Aorta (tissue), 5 donors: ENCODE results near the gene HELT. TPM values are rescaled to one million over a fixed set of nuclear protein-coding genes. Genes with fewer than 3 reads are reported as not detected.
"Not testable (repeated sequence)": the region's sequence is repeated elsewhere in the genome, so short reads cannot be mapped to it uniquely, and the experiment has no call there.

Experiments used
- ATAC-seq: fragments of 200-7000 bp; cut with Tn5 transposase; one replicate; pipeline ENCODE4 v1.9.1; 2022; ENCODE audit warnings: moderate library complexity; ENCODE audit not compliant: low FRiP score
- DNase-seq, 2 donors: peaks; one replicate each; pipeline ENCODE4 v3.0.0-alpha.2; 2020
- H3K27ac ChIP-seq, 2 donors: one replicate each; pipeline ENCODE4 v1.5.1; 2013; ENCODE audit warnings: low read length in 2 of 2, mild to moderate bottlenecking in 2 of 2, moderate library complexity in 2 of 2, control low read depth in 1 of 2, inconsistent platforms in 1 of 2, low read depth in 1 of 2
- H3K27me3 ChIP-seq, 2 donors: one replicate each; pipeline ENCODE4 v1.6.1; 2013; ENCODE audit warnings: control low read depth in 1 of 2, low read length in 1 of 2, mild to moderate bottlenecking in 1 of 2, moderate library complexity in 1 of 2; ENCODE audit not compliant: insufficient read depth in 2 of 2, control insufficient read depth in 1 of 2
- H3K36me3 ChIP-seq, 2 donors: one replicate each; pipeline ENCODE4 v1.6.1; 2013; ENCODE audit warnings: control low read depth in 1 of 2, low read length in 1 of 2, mild to moderate bottlenecking in 1 of 2; ENCODE audit not compliant: insufficient read depth in 2 of 2, control insufficient read depth in 1 of 2
- H3K4me1 ChIP-seq, 2 donors: one replicate each; pipeline ENCODE4 v1.6.1; 2013; ENCODE audit warnings: low read length in 2 of 2, control low read depth in 1 of 2, mild to moderate bottlenecking in 1 of 2, moderate library complexity in 1 of 2; ENCODE audit not compliant: insufficient read depth in 2 of 2, control insufficient read depth in 1 of 2
- H3K4me3 ChIP-seq, 2 donors: one replicate each; pipeline ENCODE4 v1.5.1; 2013; ENCODE audit warnings: low read length in 2 of 2, control low read depth in 1 of 2, mild to moderate bottlenecking in 1 of 2
- H3K9me3 ChIP-seq: one replicate; pipeline ENCODE4 v1.6.1; 2013; ENCODE audit warnings: mild to moderate bottlenecking, low read length; ENCODE audit not compliant: control insufficient read depth
- WGBS, 2 donors: extraction: QIAGEN DNeasy Blood & Tissue Kit; methylation state at CpG; one replicate each; pipeline ENCODE4 v1.1.7; 2013; 5-methylcytosine and 5-hydroxymethylcytosine counted together
- intact Hi-C, 2 donors: fragments of 100-400 bp; cut with DNase I; formaldehyde crosslinking; loops; one replicate each; pipeline versions ENCODE4 v1.14.2 to v1.15.0; 2022
- long read RNA-seq, 2 donors: library from polyadenylated mRNA; unstranded; transcript quantifications; one replicate each; pipeline ENCODE4 v2.0.0, GENCODE V29; 2020 to 2021
- polyA plus RNA-seq, 2 donors: library from polyadenylated mRNA; stranded (reverse); fragments of 200-250 nt; gene quantifications; one replicate each; pipeline ENCODE4 v1.2.3, GENCODE V29; 2013
- total RNA-seq, 2 donors: library from RNA; stranded (reverse); fragmentation: NEBNext Ultra II Directional; extraction: Animal tissue kit (Norgen Biotek cat#: 25700); gene quantifications; one replicate each; pipeline ENCODE4 v1.2.1, GENCODE V29; 2021
- donor health status: healthy with polysubstance abuse.
- donor health status: Bipolar disorder and iron deficiency.
- donor health status: DM: no; HTN: no; CAD: no.
- donor health status: DM: no; HTN: no; CAD: no.
- donor health status: DM: yes; HTN: yes; CAD: no.

The HELT gene
- total RNA-seq, result not detected
- not detected for polyA plus RNA-seq
- long read RNA-seq, donor 1, result 0 reads
- long read RNA-seq, donor 2, result 0 reads

GRCh38 chr4:185017964-185018772 is at the start of gene HELT:
Gene HELT, plus strand, starts transcription at chr4:185018490. Its CDS starts 439 bp downstream, at chr4:185018929.
- intact Hi-C loops, result no loop called here
- no peaks in the 10 kb centered on the region for H3K27me3 ChIP-seq
- no peak within 1 kb of the TSS for H3K27ac ChIP-seq
- WGBS, 2 donors, result 1 to 2% methylated on average over 58 of the region's 58 CpGs
- H3K36me3 ChIP-seq, result no peaks in the 10 kb centered on the region
- H3K4me1 ChIP-seq, result no peaks in the 10 kb centered on the region
- ATAC-seq (no peak), DNase-seq (no peak)
- no peak within 1 kb of the TSS for H3K4me3 ChIP-seq
- no peaks in the 10 kb centered on the region for H3K9me3 ChIP-seq

GRCh38 chr4:184968784-184969201 is 49.5 kb upstream of the HELT start:
- H3K9me3 ChIP-seq, result no peaks in the 10 kb centered on the region
- H3K4me1 ChIP-seq, result no peaks in the 10 kb centered on the region
- no peak overlapping the region for H3K27ac ChIP-seq
- H3K27me3 ChIP-seq, result no peaks in the 10 kb centered on the region
- 80 to 84% methylated on average over 5 of the region's 5 CpGs for WGBS, 2 donors
- H3K36me3 ChIP-seq, result no peaks in the 10 kb centered on the region
- intact Hi-C loops, result no loop called here
- ATAC-seq, result no peak
- no peak overlapping the region for H3K4me3 ChIP-seq
- peak in 1 of 2 donors; percentile 58 for DNase-seq

GRCh38 chr4:184969610-184970009 is 48.7 kb upstream of the HELT start:
- no peaks in the 10 kb centered on the region for H3K36me3 ChIP-seq
- intact Hi-C loops, result no loop called here
- no peak for ATAC-seq
- no peaks in the 10 kb centered on the region for H3K9me3 ChIP-seq
- DNase-seq, result peak in 1 of 2 donors; percentile 32
- no peaks in the 10 kb centered on the region for H3K27me3 ChIP-seq
- no peaks in the 10 kb centered on the region for H3K4me1 ChIP-seq
- no peak overlapping the region for H3K27ac ChIP-seq
- WGBS, 2 donors, result 93 to 95% methylated on average over 5 of the region's 5 CpGs
- no peak overlapping the region for H3K4me3 ChIP-seq

GRCh38 chr4:184972991-184973390 is 45.3 kb upstream of the HELT start:
- ATAC-seq, result no peak
- Histone ChIP-seq H3K27ac (no peak overlapping the region), H3K9me3 (no peaks in the 10 kb centered on the region), H3K4me1 (no peaks in the 10 kb centered on the region), H3K27me3 (no peaks in the 10 kb centered on the region), H3K4me3 (no peak overlapping the region), H3K36me3 (no peaks in the 10 kb centered on the region)
- DNase-seq, result peak; percentile 57 to 73
- intact Hi-C loops, result no loop called here
- 94 to 96% methylated on average over 7 of the region's 7 CpGs for WGBS, 2 donors

DNA sequence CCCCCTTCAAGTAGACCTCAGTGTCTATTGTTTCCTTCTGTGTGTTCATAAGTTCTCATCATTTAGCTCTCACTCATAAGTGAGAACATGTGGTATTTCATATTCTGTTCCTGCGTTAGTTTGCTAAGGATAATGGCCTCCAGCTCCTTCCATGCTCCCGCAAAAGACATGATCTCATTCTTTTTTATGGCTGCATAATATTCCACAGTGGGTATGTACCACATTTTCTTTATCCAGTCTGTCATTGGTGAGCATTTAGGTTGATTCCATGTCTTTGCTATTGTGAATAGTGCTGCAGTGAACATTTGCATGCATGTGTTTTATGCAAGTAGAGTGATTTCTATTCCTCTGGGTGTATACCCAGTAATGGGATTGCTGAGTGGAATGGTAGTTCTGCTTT is 41.9 kb upstream of the HELT start:
- DNase-seq, H3K27ac ChIP-seq, H3K27me3 ChIP-seq, H3K4me1 ChIP-seq, intact Hi-C loops, H3K36me3 ChIP-seq, H3K9me3 ChIP-seq, ATAC-seq, H3K4me3 ChIP-seq: not testable (repeated sequence)
- WGBS, 2 donors, result 96% methylated on average over 2 of the region's 2 CpGs

GRCh38 chr4:184977747-184978146 is 40.5 kb upstream of the HELT start:
- intact Hi-C loops, result no loop called here
- WGBS, 2 donors, result 47 to 52% methylated on average over 3 of the region's 3 CpGs
- ATAC-seq (no peak), DNase-seq (no peak)
- no peak overlapping the region for H3K27ac ChIP-seq
- no peaks in the 10 kb centered on the region for H3K36me3 ChIP-seq
- no peaks in the 10 kb centered on the region for H3K4me1 ChIP-seq
- H3K9me3 ChIP-seq, result no peaks in the 10 kb centered on the region
- H3K27me3 ChIP-seq, result no peaks in the 10 kb centered on the region
- no peak overlapping the region for H3K4me3 ChIP-seq

- Histone ChIP-seq H3K4me1 (no peaks in the 10 kb centered on the region), H3K27ac (no peak overlapping the region), H3K4me3 (no peak overlapping the region), H3K27me3 (no peaks in the 10 kb centered on the region), H3K36me3 (no peaks in the 10 kb centered on the region), H3K9me3 (no peaks in the 10 kb centered on the region)
- DNase-seq, result peak; percentile 68 to 69
- 7 to 8% methylated on average over 6 of the region's 6 CpGs for WGBS, 2 donors
- no peak for ATAC-seq
- intact Hi-C loops, result no loop called here
Observed at GRCh38 chr4:184978211-184978610, 40.1 kb upstream of the HELT start.

DNA sequence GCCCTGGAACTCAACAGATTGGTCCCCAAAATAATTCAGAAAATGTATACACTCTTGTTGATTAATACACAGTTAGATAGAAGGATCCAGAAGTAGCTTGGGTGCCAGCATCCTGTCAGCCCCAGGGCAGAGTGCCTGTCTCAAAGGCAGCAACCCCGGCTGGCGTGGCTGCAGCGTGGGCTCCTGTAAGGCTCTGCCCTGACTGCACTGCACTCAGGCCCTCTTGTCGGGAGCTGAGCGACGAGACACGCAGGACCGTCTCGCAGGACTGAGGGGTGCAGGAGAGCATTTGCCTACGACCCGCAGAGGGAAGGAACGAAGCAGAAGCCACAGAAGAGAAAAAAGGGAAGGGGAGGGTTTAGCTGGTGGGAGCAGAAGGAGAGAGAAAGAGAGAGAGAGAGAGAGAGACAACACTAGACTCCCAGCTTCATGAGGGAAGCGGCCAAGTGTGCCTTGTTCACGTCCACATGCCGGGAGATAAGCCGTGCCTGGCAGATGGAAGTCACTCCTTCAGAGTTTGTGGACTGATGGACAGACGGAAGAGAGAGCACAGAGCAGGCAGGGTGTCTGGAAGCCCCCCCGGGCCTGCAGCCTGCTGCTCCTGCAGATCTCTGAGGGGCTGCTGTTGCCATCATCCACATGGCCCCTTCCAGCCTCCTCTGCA is 38.7 kb upstream of the HELT start:
- 77 to 79% methylated on average over 18 of the region's 18 CpGs for WGBS, 2 donors
- Histone ChIP-seq H3K27ac (no peak overlapping the region), H3K9me3 (no peaks in the 10 kb centered on the region)

GRCh38 chr4:184980261-184980660 is 38.0 kb upstream of the HELT start:
- no peaks in the 10 kb centered on the region for H3K27me3 ChIP-seq
- ATAC-seq (no peak), DNase-seq (no peak)
- H3K36me3 ChIP-seq, result no peaks in the 10 kb centered on the region
- intact Hi-C loops, result no loop called here
- no peak overlapping the region for H3K4me3 ChIP-seq
- no peak overlapping the region for H3K27ac ChIP-seq
- no peaks in the 10 kb centered on the region for H3K4me1 ChIP-seq
- 81 to 88% methylated on average over 6 of the region's 6 CpGs for WGBS, 2 donors
- H3K9me3 ChIP-seq, result no peaks in the 10 kb centered on the region

More for the DNA sequence above, 38.7 kb upstream of the HELT start:
- intact Hi-C loops, result no loop called here
- Histone ChIP-seq H3K27me3 (no peaks in the 10 kb centered on the region), H3K36me3 (no peaks in the 10 kb centered on the region), H3K4me3 (no peak overlapping the region), H3K4me1 (no peaks in the 10 kb centered on the region)
- ATAC-seq, result no peak
- DNase-seq, result peak in 1 of 2 donors; percentile 55
